Keratinocyte (primary cell): Measurements from ENCODE around the gene SLC5A2. TPM values are rescaled to one million over a fixed set of nuclear protein-coding genes. Genes with fewer than 3 reads are reported as not detected.

Experiments used
- DNase-seq: peaks from one replicate; pipeline ENCODE4 v3.0.0-alpha.2; 2011; ENCODE audit warnings: low read depth, missing footprints, low spot score
- FAIRE-seq: peaks from 2 replicates; lab custom pipeline; 2011; peaks lifted over from hg19 to GRCh38; lab: Jason Lieb, UNC
- H2AFZ ChIP-seq: 2 replicates; pipeline ENCODE4 v1.6.0; 2012; ENCODE audit warnings: low read length, control low read depth, inconsistent platforms; ENCODE audit not compliant: control insufficient read depth
- H3K27ac ChIP-seq: 2 replicates; pipeline ENCODE4 v1.5.1; 2011; ENCODE audit warnings: low read length; ENCODE audit not compliant: control insufficient read depth, insufficient read depth
- H3K27me3 ChIP-seq: 3 replicates; pipeline ENCODE4 v1.6.0; 2011; ENCODE audit warnings: low read length; ENCODE audit not compliant: control insufficient read depth, insufficient read depth; ENCODE audit errors: extremely low read depth
- H3K36me3 ChIP-seq, 2 experiments: 2 replicates in 1 of 2; 3 replicates in 1 of 2; pipeline ENCODE4 v1.5.1; 2011; ENCODE audit warnings: low read length in 2 of 2, mild to moderate bottlenecking in 1 of 2; ENCODE audit not compliant: control insufficient read depth in 2 of 2, insufficient read depth in 2 of 2; ENCODE audit errors: extremely low read depth in 1 of 2
- H3K4me1 ChIP-seq: 3 replicates; pipeline ENCODE4 v1.5.1; 2011; ENCODE audit warnings: low read length; ENCODE audit not compliant: control insufficient read depth, insufficient read depth; ENCODE audit errors: extremely low read depth
- H3K4me2 ChIP-seq: 3 replicates; pipeline ENCODE4 v1.6.0; 2011; ENCODE audit warnings: low read depth, low read length; ENCODE audit not compliant: control insufficient read depth, insufficient read depth; ENCODE audit errors: extremely low read depth
- H3K4me3 ChIP-seq, 3 experiments: fragments of 200-600 bp in 1 of 3; sonication (generic) in 1 of 3; 2 replicates in 2 of 3; 3 replicates in 1 of 3; pipeline ENCODE4 v1.5.1; 2011 to 2016; ENCODE audit warnings: low read length in 3 of 3, mild to moderate bottlenecking in 3 of 3, control low read depth in 2 of 3, inconsistent platforms in 1 of 3, low read depth in 1 of 3, mixed read lengths in 1 of 3, mixed run types in 1 of 3, moderate library complexity in 1 of 3; ENCODE audit not compliant: control insufficient read depth in 2 of 3, insufficient read depth in 2 of 3; ENCODE audit errors: extremely low read depth in 1 of 3
- H3K79me2 ChIP-seq: 2 replicates; pipeline ENCODE4 v1.6.0; 2012; ENCODE audit warnings: low read length; ENCODE audit not compliant: control insufficient read depth, insufficient read depth
- H3K9ac ChIP-seq: 3 replicates; pipeline ENCODE4 v1.6.0; 2011; ENCODE audit warnings: low read length; ENCODE audit not compliant: control insufficient read depth, insufficient read depth; ENCODE audit errors: extremely low read depth
- H3K9me1 ChIP-seq: 3 replicates; pipeline ENCODE4 v1.6.0; 2011; ENCODE audit warnings: low read length; ENCODE audit not compliant: control insufficient read depth, insufficient read depth; ENCODE audit errors: extremely low read depth
- H3K9me3 ChIP-seq: 2 replicates; pipeline ENCODE4 v1.5.1; 2012; ENCODE audit warnings: low read depth, low read length; ENCODE audit not compliant: control insufficient read depth
- H4K20me1 ChIP-seq: 3 replicates; pipeline ENCODE4 v1.6.0; 2011; ENCODE audit warnings: low read length; ENCODE audit not compliant: control insufficient read depth, insufficient read depth; ENCODE audit errors: extremely low read depth
- EZH2 ChIP-seq: IDR thresholded peaks from one replicate; pipeline ENCODE4 v1.6.1; 2012; ENCODE audit warnings: inconsistent platforms, mild to moderate bottlenecking, low read length, moderate library complexity
- dilution Hi-C: fragments of 300-500 bp; cut with MboI; formaldehyde crosslinking; loops from one replicate; pipeline ENCODE4 v1.7.0; 2020; ENCODE audit warnings: low sequenced_read_pairs; ENCODE audit not compliant: extremely low pct_ligation_motif_present
- polyA minus RNA-seq, 3 experiments: library from RNA; depleted of rRNA, polyadenylated mRNA; stranded (reverse); fragments of >200 nt; gene quantifications; 1 replicate in 1 of 3; 2 replicates in 1 of 3; 3 replicates in 1 of 3; pipeline ENCODE4 v1.2.3, GENCODE V29; 2011
- polyA plus RNA-seq, 5 experiments: library from polyadenylated mRNA; depleted of rRNA in 3 of 5; stranded (reverse) in 3 of 5; stranded (forward) in 1 of 5; unstranded in 1 of 5; fragments of >200 nt; gene quantifications; 1 replicate in 1 of 5; 2 replicates in 3 of 5; 3 replicates in 1 of 5; pipeline versions ENCODE4 v1.2.1 to v1.2.3, GENCODE V29; 2011 to 2012; ENCODE audit warnings: missing spikeins in 2 of 5, low read depth in 1 of 5, low replicate concordance in 1 of 5
- TF ChIP-seq, protein P1 (sequence below), 3 experiments: IDR thresholded peaks in 1 of 3; conservative IDR thresholded peaks in 1 of 3; optimal IDR thresholded peaks in 1 of 3; 2 replicates in 2 of 3; 3 replicates in 1 of 3; pipeline versions ENCODE3 to v1.5.1; 2011; ENCODE audit warnings: low read length in 3 of 3, mild to moderate bottlenecking in 3 of 3, moderate library complexity in 2 of 3, control low read depth in 1 of 3, inconsistent platforms in 1 of 3; ENCODE audit not compliant: insufficient read depth in 2 of 3; ENCODE audit errors: extremely low read depth in 1 of 3

SLC5A2 gene
- polyA plus RNA-seq (0.03 TPM in 2 of 3 replicates, not detected in the other), polyA minus RNA-seq (not detected in 3 replicates)
- polyA plus RNA-seq (2011; ENCODE audit: low read depth) = not detected
- polyA plus RNA-seq (2011; cell fraction: cytosol; rRNA removed) = not detected in 2 replicates
- polyA plus RNA-seq (2011; cell fraction: nucleus; rRNA removed) = 0.04 TPM in 1 of 2 replicates, not detected in the other
- polyA plus RNA-seq (2012; ENCODE audit: low replicate concordance) = 0.89 TPM in 1 of 2 replicates, not detected in the other
- not detected for polyA minus RNA-seq (2011; cell fraction: cytosol; rRNA and poly(A)+ RNA removed)
- polyA minus RNA-seq (2011; cell fraction: nucleus; rRNA and poly(A)+ RNA removed) = not detected in 2 replicates

DNA sequence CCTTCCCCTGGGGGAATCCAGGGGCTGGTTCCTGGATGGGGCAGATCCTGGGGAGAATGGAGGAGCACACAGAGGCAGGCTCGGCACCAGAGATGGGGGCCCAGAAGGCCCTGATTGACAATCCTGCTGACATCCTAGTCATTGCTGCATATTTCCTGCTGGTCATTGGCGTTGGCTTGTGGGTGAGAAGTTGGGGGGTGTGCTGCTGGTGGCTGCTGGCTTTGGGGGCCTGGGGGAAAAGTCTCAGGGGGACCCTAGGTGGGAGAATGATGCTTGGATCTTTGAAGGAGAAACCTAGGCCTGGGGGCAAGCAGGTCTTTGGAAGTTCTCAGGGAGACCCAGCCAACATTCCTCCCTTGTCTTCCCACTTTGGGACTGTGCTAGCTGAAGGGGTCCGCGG, at the start of gene SLC5A2:
Gene SLC5A2, plus strand, starts transcription at position 43 of the 400 bp plus-strand sequence. Its CDS starts 14 bp downstream, at position 57.
- Histone ChIP-seq H3K4me3 (no peak within 1 kb of the TSS), H3K27ac (no peak within 1 kb of the TSS), H3K36me3 (no peaks in the 10 kb centered on the region), H3K79me2 (no peaks in the 10 kb centered on the region), H3K27me3 (peaks cover 16% of the 10 kb centered on the region), H3K9me3 (no peaks in the 10 kb centered on the region), H3K9me1 (no peaks in the 10 kb centered on the region), H4K20me1 (no peaks in the 10 kb centered on the region), H2AFZ (no peak within 1 kb of the TSS), H3K9ac (no peak within 1 kb of the TSS), H3K4me1 (peaks cover 10% of the 10 kb centered on the region), H3K4me2 (no peak within 1 kb of the TSS)
- TF ChIP-seq, protein P1, sequence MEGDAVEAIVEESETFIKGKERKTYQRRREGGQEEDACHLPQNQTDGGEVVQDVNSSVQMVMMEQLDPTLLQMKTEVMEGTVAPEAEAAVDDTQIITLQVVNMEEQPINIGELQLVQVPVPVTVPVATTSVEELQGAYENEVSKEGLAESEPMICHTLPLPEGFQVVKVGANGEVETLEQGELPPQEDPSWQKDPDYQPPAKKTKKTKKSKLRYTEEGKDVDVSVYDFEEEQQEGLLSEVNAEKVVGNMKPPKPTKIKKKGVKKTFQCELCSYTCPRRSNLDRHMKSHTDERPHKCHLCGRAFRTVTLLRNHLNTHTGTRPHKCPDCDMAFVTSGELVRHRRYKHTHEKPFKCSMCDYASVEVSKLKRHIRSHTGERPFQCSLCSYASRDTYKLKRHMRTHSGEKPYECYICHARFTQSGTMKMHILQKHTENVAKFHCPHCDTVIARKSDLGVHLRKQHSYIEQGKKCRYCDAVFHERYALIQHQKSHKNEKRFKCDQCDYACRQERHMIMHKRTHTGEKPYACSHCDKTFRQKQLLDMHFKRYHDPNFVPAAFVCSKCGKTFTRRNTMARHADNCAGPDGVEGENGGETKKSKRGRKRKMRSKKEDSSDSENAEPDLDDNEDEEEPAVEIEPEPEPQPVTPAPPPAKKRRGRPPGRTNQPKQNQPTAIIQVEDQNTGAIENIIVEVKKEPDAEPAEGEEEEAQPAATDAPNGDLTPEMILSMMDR (optimal IDR thresholded peaks at IDR 0.05 in 1 of 3, IDR thresholded peaks at IDR 0.05 in 1 of 3, conservative IDR thresholded peaks at IDR 0.05 in 1 of 3; ENCODE audit: extremely low read depth in 1 of 3, insufficient read depth in 2 of 3, low read length in 3 of 3) = no peak
- TF ChIP-seq EZH2 = no peak
- dilution Hi-C loops = no loop called here
- FAIRE-seq = no peak
- DNase-seq = no peak

DNA sequence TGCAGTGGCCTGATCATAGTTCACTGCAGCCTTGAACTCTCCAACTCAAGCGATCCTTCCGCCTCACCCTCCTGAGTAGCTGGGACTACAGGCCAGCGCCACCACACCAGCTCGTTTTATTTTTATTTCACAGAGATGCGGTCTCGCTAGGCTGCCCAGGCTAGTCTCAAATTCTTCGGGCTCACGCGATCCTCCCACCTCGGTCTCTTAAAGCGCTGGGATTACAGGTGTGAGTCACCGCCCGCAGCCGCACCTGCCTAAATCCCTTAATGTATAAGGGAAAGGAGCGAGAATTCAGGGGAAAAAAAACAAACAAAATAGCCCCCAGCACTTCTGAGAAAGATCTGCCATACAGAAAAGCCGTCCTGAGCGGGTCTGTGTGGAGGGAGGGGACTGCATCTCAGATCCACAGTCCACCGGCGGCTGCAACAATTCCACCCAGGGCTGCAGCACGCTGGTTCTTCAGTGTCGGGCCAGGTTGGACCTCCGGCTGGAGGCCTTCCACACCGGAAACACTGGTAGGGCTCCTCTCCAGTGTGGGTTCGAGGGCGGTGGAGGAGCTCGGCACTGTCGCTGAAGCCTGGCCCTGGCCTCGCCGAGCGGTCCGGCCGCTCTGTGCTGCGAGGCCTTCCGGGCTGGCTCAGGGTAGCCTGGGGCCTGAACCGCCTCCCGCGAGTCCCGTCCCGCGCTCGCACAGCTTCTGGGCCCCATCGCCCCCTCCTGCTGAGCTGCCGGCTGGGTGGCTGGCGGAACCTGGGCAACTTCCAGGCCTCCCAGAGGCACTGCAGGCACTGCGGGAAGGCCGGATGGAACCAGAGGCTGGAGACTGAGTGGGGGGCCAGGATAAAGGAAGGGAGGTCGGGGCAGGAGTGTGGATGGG, 47.3 kb upstream of the SLC5A2 start:
- no peaks in the 10 kb centered on the region for H3K9me3 ChIP-seq
- no peak overlapping the region for H3K4me3 ChIP-seq
- H3K79me2 ChIP-seq = no peaks in the 10 kb centered on the region
- H4K20me1 ChIP-seq = no peaks in the 10 kb centered on the region
- no peak overlapping the region for H3K27ac ChIP-seq
- H3K4me1 ChIP-seq = no peaks in the 10 kb centered on the region
- H3K9ac ChIP-seq = no peak overlapping the region
- TF ChIP-seq, protein P1 (optimal IDR thresholded peaks at IDR 0.05 in 1 of 3, IDR thresholded peaks at IDR 0.05 in 1 of 3, conservative IDR thresholded peaks at IDR 0.05 in 1 of 3; ENCODE audit: extremely low read depth in 1 of 3, insufficient read depth in 2 of 3, low read length in 3 of 3) = no peak
- no peak for TF ChIP-seq EZH2
- FAIRE-seq (no peak), DNase-seq (no peak)
- H2AFZ ChIP-seq = no peak overlapping the region
- H3K9me1 ChIP-seq = no peaks in the 10 kb centered on the region
- no peak overlapping the region for H3K4me2 ChIP-seq
- dilution Hi-C loops = no loop called here
- no peaks in the 10 kb centered on the region for H3K36me3 ChIP-seq
- H3K27me3 ChIP-seq = no peaks in the 10 kb centered on the region
